Measurements from ENCODE around the gene NUP35. TPM values are rescaled to one million over a fixed set of nuclear protein-coding genes. Genes with fewer than 3 reads are reported as not detected.

Gene NUP35
- polyA plus RNA-seq (ENCODE audit: insufficient read length in 10 of 10), result 10 to 100 TPM; 13.3 to 17.9 (median 15.2) TPM
- long read RNA-seq, donor 1, transcript NUP35-201 (9 exons, 1,633 nt), result major isoform, 5 of 5 reads
- long read RNA-seq, donor 1, partial matches to known transcripts, result 0 of 5 reads
- long read RNA-seq, donor 1, other reads (novel, unspliced or antisense), result 0 of 5 reads
- long read RNA-seq, donor 2, transcript NUP35-201 (9 exons, 1,633 nt), result major isoform, 8 of 9 reads
- long read RNA-seq, donor 2, partial matches to known transcripts, result 0 of 9 reads
- long read RNA-seq, donor 2, other reads (novel, unspliced or antisense), result 0 of 9 reads
- long read RNA-seq, donor 3, result 0 reads
- long read RNA-seq, donor 4, transcript NUP35-201 (9 exons, 1,633 nt), result major isoform, 6 of 6 reads
- long read RNA-seq, donor 4, partial matches to known transcripts, result 0 of 6 reads
- long read RNA-seq, donor 4, other reads (novel, unspliced or antisense), result 0 of 6 reads
- long read RNA-seq, donor 5, transcript NUP35-201 (9 exons, 1,633 nt), result major isoform, 5 of 5 reads
- long read RNA-seq, donor 5, partial matches to known transcripts, result 0 of 5 reads
- long read RNA-seq, donor 5, other reads (novel, unspliced or antisense), result 0 of 5 reads
- long read RNA-seq, donor 6, transcript NUP35-201 (9 exons, 1,633 nt), result major isoform, 6 of 6 reads
- long read RNA-seq, donor 6, partial matches to known transcripts, result 0 of 6 reads
- long read RNA-seq, donor 6, other reads (novel, unspliced or antisense), result 0 of 6 reads
- long read RNA-seq, donor 7, transcript NUP35-201 (9 exons, 1,633 nt), result major isoform, 9 of 10 reads
- long read RNA-seq, donor 7, partial matches to known transcripts, result 0 of 10 reads
- long read RNA-seq, donor 7, other reads (novel, unspliced or antisense), result 0 of 10 reads
- long read RNA-seq, donor 8, partial matches to known transcripts, result 0 of 3 reads
- long read RNA-seq, donor 8, other reads (novel, unspliced or antisense), result 0 of 3 reads
- long read RNA-seq, donor 9, partial matches to known transcripts, result 0 of 1 reads
- long read RNA-seq, donor 9, other reads (novel, unspliced or antisense), result 0 of 1 reads

DNA sequence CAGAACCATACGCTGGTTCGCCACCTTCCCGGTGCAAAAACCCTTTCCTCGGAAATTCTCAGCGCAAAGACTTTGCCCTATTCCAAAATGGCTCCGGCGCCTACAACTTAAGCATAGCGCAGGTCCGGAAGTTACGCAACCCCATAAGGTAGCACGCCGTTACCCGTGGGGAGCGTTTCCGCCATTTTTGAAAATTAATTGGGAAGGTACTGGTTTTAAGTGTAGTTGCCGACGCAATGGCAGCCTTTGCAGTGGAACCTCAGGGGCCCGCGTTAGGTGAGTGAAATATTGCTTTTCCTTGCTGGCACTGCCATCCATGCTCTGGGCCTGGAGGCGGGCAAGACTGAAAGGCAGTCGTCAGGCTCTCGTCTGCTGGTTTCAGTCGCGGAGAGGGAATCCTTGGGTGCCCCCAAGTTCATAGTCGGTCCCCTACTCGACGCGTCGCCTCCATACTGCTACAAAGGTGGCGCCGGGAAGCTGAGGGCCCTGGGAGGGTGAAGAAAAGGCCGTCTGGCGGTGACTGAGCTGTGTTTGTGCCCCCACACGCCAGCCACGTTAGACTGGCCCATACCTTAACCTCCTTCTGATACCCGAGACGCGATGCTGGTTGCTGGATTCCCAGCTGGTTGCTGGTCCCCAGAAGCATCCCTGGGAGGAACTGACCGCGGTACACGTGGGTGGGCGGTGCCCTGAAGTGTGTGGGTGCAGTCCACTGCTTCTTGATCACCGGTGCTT lies at the start of gene NUP35:
NUP35 (plus strand) TSS at position 222 of the 735 bp plus-strand sequence; CDS start at position 237, 15 bp downstream.
- DNase-seq, result peak; percentile 92 to 97 (median 95)

DNA sequence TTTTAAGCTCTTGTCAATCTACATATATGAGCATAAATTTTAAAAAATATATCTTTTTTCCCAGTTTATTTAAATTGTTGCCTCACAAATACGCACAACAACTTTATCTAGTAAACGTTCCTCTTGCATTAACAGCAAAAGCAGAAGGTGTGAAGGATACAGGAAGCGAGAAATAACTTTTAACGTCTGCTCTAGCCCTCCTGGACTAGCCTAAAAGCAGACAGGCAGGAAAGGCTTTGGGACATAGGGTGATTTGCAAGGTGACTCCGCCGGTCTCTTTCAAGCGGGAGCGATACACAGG lies 46.1 kb upstream of the NUP35 start:
- peak in 1 of 3 donors; percentile 11 for DNase-seq

DNA sequence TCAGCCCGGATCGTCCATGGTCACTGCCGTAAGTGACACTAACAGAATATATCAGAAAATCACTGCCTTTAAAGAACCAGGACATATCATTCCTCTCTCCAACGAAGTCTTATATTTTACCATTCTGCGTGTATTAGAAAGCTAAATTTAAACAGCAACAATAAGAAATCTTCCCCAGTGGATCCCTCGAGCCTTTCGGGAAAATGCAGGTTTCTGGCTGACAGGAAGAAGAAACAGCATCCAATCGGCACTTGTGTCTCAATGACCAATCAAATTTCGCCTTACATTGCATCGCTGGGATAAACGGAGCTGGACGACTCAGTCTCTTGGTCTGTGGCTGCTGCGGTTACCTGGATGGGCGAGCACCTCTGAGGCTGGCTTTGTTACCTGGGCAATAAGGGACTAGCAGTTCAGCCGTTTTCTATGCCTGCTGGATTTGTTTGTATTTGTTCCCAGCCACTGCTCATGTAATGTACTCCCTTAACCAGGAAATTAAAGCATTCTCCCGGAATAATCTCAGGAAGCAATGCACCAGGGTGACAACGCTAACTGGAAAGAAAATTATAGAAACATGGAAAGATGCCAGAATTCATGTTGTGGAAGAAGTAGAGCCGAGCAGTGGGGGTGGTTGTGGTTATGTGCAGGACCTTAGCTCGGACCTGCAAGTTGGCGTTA lies 45.6 kb upstream of the NUP35 start, which contains the start of gene DUSP19:
DUSP19 (plus strand) TSS at position 284 of the 675 bp plus-strand sequence; CDS start at position 471, 187 bp downstream.
- DNase-seq, result peak; percentile 95 to 98 (median 96)

DNA sequence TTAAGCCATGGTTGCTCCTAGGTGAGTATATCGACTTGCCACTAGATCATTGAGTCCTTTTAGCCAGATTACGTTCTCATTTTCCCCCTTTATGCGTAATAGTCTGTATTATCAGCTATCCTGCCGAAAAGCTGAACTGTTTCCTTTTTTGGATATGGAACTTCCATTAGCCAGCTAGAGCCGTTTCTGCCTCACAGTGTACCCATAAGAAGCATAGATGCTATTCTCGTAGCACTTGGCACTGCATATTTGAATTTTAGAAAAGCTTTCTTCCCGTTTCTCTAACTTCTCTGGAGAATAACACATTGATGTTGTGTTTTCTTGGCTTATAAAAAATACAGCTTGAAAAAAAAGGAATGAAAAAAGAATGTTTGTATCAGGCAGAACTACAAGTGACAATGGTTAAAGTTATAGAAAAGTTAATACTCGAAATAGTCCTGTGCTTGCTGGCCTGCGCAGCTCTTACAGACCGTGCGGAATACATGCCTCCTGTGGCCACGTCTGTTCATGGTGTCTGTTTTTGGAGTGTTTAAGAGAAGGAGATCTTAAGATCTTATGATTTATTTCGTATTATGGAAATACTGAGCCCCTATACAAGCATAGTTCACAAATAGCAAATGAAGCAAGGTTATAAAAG lies 45.0 kb upstream of the NUP35 start:
- no peak for DNase-seq

DNA sequence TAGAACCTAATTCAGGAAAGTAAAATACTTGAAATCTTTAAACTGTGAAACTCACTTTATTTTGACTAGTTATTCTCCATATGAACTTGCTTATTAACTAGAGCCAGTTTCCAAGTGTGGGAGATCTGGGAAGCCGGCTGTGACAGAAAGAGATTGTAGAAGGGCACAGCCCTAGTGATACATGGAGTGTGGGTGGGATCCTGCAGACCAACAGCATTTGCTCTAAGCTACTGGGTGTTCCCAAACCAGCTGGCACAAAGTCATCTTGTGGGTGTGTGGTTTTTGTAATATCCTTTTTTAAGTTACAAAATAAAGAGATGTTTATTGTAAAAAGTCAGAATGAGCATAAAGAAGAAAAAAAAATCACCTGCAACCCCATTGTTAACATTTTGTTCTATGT lies 42.3 kb upstream of the NUP35 start:
- DNase-seq, result no peak

GRCh38 chr2:183088061-183088460 lies 36.2 kb upstream of the NUP35 start:
- no peak for DNase-seq

DNA sequence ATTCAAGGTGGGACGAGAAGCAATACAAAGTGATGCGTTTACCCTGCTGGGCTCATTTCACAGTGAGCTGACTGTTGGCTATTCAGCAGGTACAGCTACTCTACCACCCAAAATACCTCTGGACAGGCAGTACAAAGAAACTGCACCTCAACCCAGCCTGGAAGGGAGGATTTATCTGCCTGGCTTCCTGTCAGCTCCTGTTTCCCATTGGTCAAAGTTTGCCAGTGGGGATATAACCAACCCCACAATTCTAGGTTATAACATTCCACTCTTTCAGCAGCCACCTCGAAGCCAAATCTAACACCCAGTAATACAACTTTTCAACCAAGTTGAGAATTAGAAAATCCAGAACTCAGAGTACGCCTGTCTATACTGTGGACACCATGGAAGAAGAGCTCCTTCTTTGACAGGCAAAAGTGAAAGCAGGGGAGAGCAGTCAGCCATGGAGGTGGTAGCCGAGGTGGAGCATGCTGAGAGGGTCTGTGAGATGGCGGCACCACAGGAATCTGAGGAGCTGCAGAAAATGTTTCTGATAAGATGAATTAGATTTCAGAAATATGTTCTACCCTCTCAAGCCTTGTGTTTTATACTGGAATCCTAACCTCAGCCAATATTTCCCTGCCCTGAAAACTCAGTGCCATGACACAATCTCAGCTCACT lies 34.9 kb upstream of the NUP35 start:
- no peak for DNase-seq

DNA sequence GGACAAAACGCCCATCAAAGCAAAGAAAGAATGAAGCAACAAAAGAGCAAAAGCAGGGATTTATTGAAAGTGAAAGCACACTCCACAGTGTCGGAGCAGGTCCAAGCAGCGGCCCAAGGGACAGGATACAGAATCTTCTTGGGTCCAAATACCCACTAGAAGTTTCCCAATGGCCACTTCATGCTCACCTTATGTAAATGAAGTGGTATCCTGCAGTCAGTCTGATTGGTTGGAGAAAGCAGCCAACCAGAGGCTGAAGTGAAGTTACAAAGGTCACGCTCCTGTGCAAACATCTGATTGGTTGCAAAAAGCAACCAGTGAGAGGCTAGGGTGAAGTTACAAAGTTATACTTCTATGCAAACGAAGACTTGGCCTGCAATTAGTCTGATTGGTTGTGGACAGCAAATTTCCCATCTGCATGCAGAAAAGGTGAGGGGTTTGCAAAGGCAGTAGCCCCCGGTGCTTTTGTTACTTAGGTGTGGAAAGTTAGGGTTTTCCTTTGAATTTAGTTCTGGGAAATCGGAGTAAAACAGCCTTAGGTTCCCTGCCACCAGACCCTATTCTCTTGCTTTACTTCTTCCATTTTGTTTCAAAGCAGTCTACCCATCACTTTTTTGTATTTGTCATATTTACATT lies 32.8 kb upstream of the NUP35 start:
- no peak for DNase-seq

- no peak for DNase-seq
Measured at GRCh38 chr2:183091954-183092345, 32.3 kb upstream of the NUP35 start.

DNA sequence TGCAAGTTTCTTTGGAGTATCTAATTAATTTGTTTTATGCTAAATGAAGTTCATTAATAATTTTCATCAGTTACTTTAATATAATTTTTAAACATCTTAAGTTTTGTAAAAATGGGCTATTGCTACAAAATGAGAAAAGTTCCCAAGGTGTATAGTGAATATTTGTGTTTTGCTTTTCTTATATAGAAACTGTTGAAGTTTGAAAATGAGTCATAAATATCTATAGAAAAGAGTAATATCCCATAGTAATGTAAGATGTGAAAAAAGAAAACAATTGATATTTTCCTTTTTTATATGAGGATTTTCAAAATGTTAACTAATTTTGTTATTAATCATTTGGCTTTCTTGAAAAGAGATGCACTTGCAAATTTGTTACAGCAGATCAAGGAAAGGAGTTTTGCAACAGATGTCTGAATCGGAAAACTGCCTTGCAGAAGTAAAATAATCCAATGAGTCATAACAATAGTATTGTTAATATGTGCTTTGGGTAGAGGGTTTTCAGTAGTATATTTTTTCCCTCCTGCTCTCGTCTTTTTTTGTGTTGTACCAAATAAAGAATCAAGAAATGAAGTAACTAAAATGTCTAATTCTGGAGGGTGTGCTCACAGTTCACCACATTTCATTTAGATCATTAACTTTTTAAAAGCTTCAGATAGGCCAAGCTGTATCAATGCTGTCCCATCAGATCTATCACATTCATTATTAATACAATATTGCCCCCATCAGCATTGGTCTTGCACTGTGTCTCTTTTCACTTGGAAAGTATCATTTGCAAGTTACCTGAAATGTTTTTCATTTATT lies 30.2 kb upstream of the NUP35 start:
- DNase-seq, result peak in 2 of 3 donors; percentile 9 to 12

DNA sequence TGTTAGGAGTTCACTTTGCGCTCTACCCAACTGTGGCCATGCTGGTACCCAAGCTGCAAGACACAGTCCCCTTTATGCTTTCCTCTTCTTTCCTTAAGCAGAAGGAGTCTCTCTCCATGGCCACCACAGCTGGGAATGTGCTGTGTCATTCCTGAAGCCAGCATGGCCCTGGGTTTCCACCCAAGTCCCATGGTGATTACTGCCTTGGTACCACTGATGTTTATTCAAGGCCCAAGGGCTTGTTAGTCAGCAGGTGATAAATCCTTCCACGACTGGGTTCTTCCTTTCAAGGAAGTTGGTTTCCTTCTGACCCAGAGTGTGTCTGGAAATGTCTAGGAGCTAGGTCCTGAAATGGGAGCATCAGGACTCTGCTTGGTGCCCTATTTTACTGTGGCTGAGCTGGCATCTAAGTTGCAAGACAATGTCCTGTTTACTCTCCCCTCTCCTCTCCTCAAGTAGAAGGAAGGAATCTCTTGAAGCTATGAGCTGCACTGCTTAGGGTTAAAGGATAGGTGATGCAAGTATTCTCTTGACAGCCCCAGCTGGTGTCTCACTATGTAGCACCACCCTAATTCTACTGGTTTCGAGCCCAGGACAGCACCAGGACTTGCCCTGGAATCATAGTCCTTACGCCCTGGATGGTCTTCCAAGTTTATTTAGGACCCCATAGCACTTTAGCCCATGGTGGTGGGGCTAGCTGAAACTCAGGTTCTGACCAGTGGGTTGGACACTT lies 18.7 kb upstream of the NUP35 start:
- DNase-seq, result no peak

- no peak for DNase-seq
Measured at GRCh38 chr2:183112577-183112976, 11.7 kb upstream of the NUP35 start.

DNA sequence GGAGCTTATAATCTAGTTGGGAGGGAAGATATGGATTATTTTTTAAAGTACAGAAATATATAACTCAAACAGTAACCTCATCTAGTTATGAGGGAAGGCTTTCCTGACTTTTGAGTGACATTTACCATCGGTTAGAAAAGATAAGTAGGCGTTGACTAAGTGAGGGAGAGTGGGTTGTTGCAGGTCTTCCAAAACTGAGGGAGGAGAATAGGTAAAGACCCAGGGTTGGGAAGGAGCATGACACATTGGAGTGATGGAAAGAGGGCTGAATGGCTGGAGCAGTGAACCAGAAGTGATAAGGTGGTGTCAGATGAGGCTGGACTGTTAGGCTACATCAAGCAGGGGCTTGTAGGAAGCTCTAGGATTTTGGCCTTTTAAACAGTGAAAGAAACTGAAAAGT lies 10.6 kb upstream of the NUP35 start:
- DNase-seq, result no peak

GRCh38 chr2:183117226-183117625 lies 7.0 kb upstream of the NUP35 start:
- DNase-seq, result no peak

- DNase-seq, result no peak
Measured at GRCh38 chr2:183123117-183123958, 905 bp upstream of the NUP35 start.

DNA sequence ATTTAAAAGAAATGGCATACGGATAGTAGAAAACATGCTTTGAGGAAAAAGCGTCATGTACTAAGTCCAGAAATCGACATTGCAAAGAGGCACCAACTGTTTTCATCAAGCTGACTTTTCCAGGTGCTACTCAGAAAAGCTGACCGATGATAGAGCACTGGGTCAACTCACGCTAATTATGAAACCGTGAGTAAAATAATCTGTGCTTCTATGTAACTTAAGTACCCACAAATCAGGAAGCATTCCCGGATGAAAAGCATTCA lies 353 bp upstream of the NUP35 start:
- DNase-seq, result no peak

DNA sequence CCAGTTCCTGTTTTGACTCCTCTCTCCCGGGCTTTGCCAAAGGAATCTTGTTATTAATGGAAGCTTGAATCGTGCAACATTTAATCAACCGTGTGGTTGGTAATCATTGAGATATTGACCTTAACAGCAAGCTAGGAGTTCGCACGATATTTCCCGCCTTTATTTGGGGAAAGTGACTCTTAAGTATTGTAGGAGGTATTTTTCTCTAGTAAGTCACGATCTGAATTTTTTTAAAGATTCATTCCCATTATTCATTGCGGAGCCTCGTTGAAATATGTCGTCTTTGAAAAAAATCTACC lies 663 bp downstream of the NUP35 start:
- no peak for DNase-seq

Data from muscle of back (tissue), 13 donors.